H7 (cell line): ENCODE data around the gene HBEGF. TPM values are rescaled to one million over a fixed set of nuclear protein-coding genes. Genes with fewer than 3 reads are reported as not detected.
A peak's percentile ranks its signal among the peaks of the same experiment; 100 is the strongest.

Experiments used
- DNase-seq: peaks from one replicate; pipeline ENCODE4 v3.0.0; 2012
- H3K27me3 ChIP-seq: 2 replicates; pipeline ENCODE4 v1.6.0; 2011; ENCODE audit warnings: mild to moderate bottlenecking, low read length; ENCODE audit not compliant: control insufficient read depth, insufficient read depth
- H3K36me3 ChIP-seq: replicated peaks from 2 replicates; pipeline ENCODE4 v1.5.1; 2011; ENCODE audit warnings: low read length; ENCODE audit not compliant: control insufficient read depth, insufficient read depth
- H3K4me3 ChIP-seq: 2 replicates; pipeline ENCODE4 v1.5.1; 2011; ENCODE audit warnings: low read depth, mild to moderate bottlenecking, control low read depth, low read length, moderate library complexity; ENCODE audit not compliant: insufficient read depth
- total RNA-seq: library from RNA; depleted of rRNA; stranded (reverse); fragments of >200 nt; shearing (Covaris generic); gene quantifications from 2 replicates; pipeline ENCODE4 v1.2.3, GENCODE V29; 2014; rRNA removed

Gene HBEGF, protein sequence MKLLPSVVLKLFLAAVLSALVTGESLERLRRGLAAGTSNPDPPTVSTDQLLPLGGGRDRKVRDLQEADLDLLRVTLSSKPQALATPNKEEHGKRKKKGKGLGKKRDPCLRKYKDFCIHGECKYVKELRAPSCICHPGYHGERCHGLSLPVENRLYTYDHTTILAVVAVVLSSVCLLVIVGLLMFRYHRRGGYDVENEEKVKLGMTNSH
- total RNA-seq, result 1.6 and 2.3 TPM in 2 replicates

GRCh38 chr5:140346348-140347221, at the start of gene HBEGF:
Gene HBEGF, minus strand, starts transcription at chr5:140346603. Its CDS starts 275 bp downstream, at chr5:140346328.
- peak within 1 kb of the TSS; percentile 68 for H3K4me3 ChIP-seq
- no peaks in the 10 kb centered on the region; the same call in none of the 2 replicates for H3K36me3 ChIP-seq
- peaks cover 4% of the 10 kb centered on the region for H3K27me3 ChIP-seq
- DNase-seq, result peak; percentile 98

DNA sequence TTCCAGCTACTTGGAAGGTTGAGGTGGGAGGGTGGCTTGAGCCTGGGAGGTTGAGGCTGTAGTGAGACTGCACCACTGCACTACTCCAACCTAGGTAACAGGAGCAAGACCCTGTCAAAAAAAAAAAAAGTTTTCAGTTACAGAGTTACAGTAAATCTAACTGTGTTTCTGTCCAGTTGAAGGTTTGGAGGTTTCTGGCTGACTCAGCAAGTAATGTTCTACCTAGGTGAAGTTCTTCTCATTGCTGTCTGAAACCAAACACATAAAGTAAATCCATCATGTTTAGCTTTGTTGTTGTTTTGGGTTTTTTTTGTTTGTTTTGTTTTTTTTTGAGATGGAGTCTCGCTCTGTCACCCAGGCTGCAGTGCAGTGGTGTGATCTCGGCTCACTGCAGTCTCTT, 47.3 kb upstream of the HBEGF start:
- Histone ChIP-seq H3K27me3 (no peaks in the 10 kb centered on the region), H3K4me3 (no peak overlapping the region), H3K36me3 (no peaks in the 10 kb centered on the region)
- no peak for DNase-seq

GRCh38 chr5:140391732-140392131, 45.3 kb upstream of the HBEGF start:
- H3K36me3 ChIP-seq, result no peaks in the 10 kb centered on the region
- H3K27me3 ChIP-seq, result no peaks in the 10 kb centered on the region
- no peak for DNase-seq
- no peak overlapping the region for H3K4me3 ChIP-seq

GRCh38 chr5:140391312-140391711, 44.9 kb upstream of the HBEGF start:
- Histone ChIP-seq H3K4me3 (no peak overlapping the region), H3K36me3 (no peaks in the 10 kb centered on the region), H3K27me3 (no peaks in the 10 kb centered on the region)
- DNase-seq, result no peak

DNA sequence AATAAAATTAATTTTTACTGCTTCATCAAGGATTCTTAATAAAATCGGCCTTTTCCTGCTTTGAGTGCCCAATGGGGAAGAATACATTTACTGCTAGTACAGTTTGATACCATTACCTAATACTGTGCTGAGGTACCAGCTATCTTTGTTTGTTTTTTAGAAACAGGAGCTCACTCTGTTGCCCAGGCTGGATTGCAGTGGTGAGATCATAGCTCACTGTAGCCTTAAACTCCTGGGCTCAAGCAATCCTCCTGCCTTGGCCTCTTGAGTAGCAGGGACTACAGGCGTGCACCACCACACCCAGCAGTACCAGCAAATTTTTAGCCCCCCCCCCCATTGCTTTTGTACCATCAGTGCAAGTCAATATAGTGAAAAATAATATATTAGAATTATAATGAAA, 41.6 kb upstream of the HBEGF start:
- DNase-seq, result no peak
- no peaks in the 10 kb centered on the region for H3K36me3 ChIP-seq
- no peak overlapping the region for H3K4me3 ChIP-seq
- H3K27me3 ChIP-seq, result no peaks in the 10 kb centered on the region

- H3K36me3 ChIP-seq, result no peaks in the 10 kb centered on the region
- H3K4me3 ChIP-seq, result no peak overlapping the region
- H3K27me3 ChIP-seq, result no peaks in the 10 kb centered on the region
- no peak for DNase-seq
Observed at GRCh38 chr5:140383300-140383699, 36.9 kb upstream of the HBEGF start.

- no peak overlapping the region for H3K4me3 ChIP-seq
- H3K36me3 ChIP-seq, result no peaks in the 10 kb centered on the region
- H3K27me3 ChIP-seq, result no peaks in the 10 kb centered on the region
- DNase-seq, result no peak
Observed at GRCh38 chr5:140382866-140383265, 36.5 kb upstream of the HBEGF start.

GRCh38 chr5:140381972-140382371, 35.6 kb upstream of the HBEGF start:
- no peak for DNase-seq
- H3K4me3 ChIP-seq, result no peak overlapping the region
- H3K36me3 ChIP-seq, result no peaks in the 10 kb centered on the region
- H3K27me3 ChIP-seq, result no peaks in the 10 kb centered on the region

DNA sequence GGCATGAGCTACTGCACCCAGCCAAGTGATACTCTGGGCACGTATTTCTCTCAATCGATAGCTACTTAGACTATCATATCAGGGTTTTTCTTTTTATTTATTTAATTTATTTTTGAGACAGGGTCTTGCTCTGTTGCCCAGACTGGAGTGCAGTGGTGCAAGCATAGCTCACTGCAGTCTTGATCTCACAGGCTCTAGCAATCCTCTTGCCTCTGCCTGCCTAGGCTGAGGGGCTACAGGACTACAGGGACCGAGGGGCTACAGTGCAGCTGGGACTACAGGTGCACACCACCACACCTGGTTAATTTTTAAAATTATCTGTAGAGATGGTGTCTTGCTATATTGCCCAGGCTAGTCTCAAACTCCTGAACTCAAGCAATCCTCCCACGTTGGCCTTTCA, 34.9 kb upstream of the HBEGF start:
- DNase-seq, result no peak
- no peaks in the 10 kb centered on the region for H3K27me3 ChIP-seq
- H3K36me3 ChIP-seq, result no peaks in the 10 kb centered on the region

DNA sequence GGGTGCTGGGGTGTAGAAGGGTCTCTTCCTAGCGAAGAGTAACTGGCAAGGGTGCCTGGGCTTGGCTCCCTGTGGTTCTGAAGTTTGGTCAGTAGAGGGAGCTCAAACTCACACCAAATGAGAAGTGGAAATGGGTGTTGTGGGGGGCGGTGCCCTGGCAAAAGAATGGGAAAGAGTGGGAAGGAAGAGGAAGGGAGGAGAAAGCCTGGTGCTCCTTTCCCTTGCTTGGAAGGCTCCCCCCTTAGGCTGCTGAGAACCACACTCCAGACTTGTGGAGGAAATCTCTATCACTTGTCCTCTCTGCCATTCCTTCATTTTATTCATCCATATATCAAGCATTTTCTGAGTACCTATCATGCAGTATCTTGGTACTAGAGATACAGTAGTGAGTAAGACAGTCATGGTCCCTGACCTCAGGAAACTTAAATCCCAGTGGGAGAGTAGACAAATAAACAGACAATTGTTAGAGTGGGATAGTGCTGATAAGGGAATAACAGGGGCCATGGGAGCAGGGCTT, 26.6 kb upstream of the HBEGF start:
- Histone ChIP-seq H3K27me3 (no peaks in the 10 kb centered on the region), H3K4me3 (no peak overlapping the region), H3K36me3 (no peaks in the 10 kb centered on the region)
- DNase-seq, result peak; percentile 85

More for the DNA sequence above, 34.9 kb upstream of the HBEGF start:
- H3K4me3 ChIP-seq, result no peak overlapping the region

DNA sequence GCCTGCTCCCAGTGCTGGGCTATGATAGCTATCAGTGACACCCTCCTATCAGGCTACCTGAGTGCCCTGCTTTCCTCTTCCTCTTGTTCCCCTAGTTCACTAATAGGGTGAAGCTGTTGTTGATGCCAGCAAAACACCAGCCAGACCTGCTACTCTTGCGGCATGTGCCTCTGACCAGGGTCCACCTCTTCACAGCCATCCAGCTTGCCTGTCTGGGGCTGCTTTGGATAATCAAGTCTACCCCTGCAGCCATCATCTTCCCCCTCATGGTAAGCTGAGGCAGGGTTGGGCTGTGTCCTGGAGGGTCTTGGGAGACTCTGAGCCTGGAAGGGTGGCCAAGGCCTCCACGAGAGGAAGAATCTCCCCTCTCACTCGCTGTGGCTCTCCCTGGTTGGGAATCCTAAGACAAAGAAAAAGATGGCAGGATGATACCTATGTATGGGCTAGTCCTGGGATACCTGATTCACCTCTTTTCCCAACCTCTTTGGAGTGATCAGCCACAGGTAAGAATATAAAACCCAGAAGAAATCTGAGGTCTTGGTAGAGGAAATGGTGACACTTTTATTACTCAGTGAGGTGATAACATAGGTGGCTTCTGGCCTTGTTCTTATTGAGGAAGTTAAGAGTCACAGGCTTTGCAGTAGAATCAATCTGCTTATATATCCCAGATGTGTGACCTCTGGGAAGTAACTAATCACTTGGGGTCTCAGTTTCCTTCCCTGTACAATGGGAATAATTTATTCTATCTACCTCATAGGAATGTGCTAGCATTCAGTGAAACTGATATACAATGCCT, 25.2 kb upstream of the HBEGF start:
- Histone ChIP-seq H3K36me3 (no peaks in the 10 kb centered on the region), H3K27me3 (no peaks in the 10 kb centered on the region), H3K4me3 (no peak overlapping the region)
- DNase-seq, result no peak

DNA sequence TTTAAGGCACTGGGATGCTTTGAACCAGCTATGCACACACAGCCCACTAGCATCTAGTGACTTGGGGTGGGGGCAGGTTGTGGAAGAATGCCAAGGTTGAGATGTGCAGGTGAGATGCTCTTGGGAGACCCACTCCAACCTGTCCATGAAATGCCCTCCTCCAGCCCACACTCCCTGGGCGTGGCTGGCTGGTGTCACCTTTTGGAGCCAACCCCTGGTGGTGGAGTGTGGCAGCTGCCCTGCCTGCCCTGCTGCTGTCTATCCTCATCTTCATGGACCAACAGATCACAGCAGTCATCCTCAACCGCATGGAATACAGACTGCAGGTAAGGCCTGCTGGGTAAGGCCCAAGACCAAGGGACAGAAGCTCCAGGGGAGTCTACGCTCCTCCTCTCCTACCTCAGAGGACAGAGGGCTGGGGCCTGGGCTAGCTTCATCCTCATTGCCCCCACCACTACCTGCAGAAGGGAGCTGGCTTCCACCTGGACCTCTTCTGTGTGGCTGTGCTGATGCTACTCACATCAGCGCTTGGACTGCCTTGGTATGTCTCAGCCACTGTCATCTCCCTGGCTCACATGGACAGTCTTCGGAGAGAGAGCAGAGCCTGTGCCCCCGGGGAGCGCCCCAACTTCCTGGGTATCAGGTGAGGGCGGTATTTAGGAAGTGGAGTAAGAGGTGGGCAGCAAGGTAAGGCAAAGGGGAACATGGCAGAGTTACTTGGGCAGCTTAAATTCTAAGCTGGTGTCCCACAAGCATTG, 21.0 kb upstream of the HBEGF start:
- peaks cover 2% of the 10 kb centered on the region; the same call in 1 of the 2 replicates for H3K27me3 ChIP-seq
- no peak overlapping the region for H3K4me3 ChIP-seq
- no peaks in the 10 kb centered on the region for H3K36me3 ChIP-seq
- peak; percentile 26 for DNase-seq

DNA sequence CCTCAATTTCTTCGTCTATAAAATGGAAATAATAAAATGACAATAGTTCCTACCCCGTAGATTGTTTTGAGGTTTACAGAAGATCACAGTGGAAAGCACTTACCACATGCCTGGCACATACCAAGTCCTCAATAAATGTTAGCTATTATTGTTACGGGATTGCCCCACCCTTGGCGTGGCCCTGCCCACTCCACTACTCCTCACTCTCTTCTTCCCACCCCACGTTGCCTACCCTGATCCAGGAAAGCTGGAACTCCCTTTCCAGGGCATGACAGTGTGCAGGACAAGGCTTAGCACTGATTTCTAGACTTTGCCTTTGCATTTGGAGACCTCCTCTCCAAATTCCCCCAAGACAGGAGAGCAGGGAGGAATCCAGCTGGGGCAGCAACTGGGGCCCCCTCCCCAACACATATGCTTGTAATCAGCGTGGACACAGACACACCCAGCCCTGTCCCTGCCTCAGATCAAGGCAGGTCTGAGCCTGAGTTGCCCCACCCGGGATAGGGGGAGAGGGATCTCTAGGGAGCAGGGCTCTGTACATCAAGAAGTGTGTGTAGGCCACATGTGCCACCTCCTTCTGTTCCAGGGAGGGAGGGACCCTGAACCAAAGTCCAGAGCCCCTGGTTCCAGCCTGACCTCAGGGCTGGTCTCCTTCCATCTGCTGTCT, 20.3 kb upstream of the HBEGF start:
- Histone ChIP-seq H3K4me3 (no peak overlapping the region), H3K36me3 (no peaks in the 10 kb centered on the region), H3K27me3 (peaks cover 2% of the 10 kb centered on the region; the same call in 1 of the 2 replicates)
- DNase-seq, result peak; percentile 7
